ENCODE results near the gene SCAMP2.

- TF ChIP-seq CTCF (IDR thresholded peaks at IDR 0.05): no peak
- no peak for TF ChIP-seq EZH2 (IDR thresholded peaks at IDR 0.05; ENCODE audit: borderline replicate concordance, insufficient read depth, low read depth, low read length, poor library complexity, severe bottlenecking)
These were observed 3.3 kb downstream of the SCAMP2 start for GRCh38 chr15:74869726-74870407.

Measured in B cell (primary cell).